ENCODE measurements around the gene APC.
"Not testable (repeated sequence)": the region's sequence is repeated elsewhere in the genome, so short reads cannot be mapped to it uniquely, and the experiment has no call there.

APC gene

DNA sequence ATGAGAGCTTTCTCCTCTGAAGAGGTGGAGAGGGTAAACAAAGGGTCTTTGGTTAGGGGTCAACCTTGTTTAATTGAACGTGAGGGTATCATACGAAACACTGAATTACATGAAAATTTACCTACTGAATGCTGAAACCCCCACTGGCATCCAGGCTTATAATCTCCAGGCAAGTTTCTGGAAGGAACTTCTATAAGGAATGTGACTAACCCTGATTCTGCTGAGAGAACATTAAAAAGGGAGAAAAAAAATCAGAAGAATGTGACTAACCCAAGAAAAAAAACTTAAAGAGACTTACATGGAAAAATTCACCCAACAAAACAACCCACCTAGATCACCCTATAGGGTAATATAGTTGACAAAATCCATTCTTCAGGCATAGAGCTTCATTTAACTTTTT, 55.5 kb downstream of the APC start:
- DNase-seq, result no peak

DNA sequence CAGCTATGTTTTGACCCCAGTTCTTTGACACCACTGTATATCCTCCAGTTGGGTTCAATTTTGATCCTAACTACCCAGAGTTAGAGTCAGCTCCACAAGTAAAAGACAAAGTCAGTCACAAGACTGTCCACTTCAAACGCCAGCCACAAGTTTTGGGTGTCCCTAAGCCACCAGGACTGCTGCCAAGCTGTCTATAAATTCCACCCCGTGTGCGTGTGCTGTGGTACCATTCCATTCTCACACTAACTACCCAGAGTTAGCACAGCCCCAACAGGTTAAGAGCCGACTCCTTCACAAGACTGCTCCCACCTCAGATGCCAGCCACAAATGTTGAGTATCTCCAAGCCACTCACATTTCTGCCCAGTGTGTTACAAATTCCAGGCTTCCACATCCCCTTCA, 56.7 kb downstream of the APC start:
- DNase-seq, result no peak

- DNase-seq, result no peak
Observed at GRCh38 chr5:112795342-112795741, 57.7 kb downstream of the APC start.

DNA sequence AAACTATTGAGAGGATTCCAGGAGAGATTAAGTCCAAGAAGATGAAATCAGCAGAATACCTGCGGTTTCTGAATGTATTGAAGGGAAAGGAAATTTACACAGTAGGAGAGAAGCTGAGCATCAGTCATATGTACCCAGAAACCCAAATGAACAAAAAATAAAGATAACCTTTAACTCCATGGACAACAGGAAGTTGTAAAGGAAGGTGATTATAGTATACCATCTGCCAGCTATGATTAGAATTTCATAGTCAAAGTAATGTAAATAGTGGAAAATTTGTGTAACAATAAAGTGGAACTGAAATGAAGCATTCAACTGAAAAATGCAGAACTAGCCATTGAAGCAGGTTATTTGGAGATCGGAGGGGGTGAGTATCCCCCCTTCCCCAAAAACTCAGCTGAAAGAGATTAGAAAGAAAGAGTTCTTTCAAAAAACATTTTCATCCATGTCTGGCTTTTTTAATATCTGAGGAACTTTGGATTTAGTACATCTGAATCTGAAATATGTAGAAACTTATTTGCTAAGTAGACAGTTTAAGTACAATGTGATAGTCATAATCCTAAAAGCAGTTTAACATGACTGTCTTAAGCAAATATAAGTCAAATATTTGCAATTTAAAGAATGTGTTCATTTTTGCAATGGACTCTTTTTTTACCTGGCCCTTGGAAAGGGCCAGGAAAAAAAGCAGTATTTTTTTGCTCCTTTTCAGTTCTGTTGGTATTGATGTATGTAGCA, 58.4 kb downstream of the APC start:
- DNase-seq, result no peak

DNA sequence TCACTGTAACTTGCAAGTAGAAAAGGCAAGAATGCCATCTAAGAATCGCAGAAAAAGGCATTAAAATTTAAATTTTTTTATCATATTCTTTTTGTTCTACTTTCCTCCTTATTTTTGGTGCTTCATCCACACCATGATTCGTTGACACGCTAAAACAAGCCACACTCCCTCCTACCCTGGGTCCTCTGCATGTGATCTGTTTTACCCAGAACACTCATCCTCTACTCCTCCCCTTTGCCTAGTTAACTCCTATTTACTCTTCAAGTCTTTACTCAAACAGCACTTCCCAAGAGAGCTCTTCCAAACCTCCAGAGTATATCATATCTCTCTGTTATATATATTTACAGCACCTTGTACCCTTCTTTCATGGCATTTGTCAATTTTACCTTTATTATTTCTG, 62.0 kb downstream of the APC start:
- no peak for DNase-seq

DNA sequence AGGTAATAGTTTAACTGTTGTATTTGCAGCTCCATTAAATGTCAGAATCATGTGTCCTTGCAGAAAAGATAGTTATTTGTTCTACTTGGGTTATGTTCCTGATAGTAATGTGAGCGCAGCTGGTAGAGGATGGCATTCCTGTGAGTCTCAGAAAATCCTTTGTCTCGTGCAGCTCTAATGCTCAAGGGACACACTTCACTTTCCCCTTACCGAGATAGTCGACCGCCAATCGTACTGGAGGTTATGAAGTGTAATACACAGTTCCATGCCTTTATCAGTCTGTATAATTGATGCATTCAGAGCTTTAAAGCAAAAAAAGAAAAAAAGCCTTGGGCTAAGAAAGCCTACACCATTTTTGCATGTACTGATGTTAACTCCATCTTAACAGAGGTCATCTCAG, 63.2 kb downstream of the APC start:
- DNase-seq, result no peak

DNA sequence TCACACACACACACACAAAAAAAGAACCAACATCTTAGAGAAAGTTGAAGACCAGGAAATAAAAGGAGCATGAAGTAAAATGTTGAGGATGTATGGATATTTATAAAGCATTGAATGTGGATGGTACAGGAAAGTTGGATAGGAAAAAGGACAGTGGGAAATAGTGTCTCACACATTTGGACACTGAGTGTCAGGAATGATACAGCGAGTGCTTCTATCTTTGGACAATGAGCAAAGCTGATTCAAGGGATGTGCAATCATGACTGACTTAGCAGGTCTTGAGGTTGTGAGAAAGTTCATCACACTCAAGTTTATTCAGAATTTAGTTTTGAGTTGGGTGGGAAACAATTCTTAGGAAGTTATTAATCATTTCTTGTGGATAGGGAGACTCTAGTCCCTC, 73.3 kb downstream of the APC start:
- DNase-seq, result no peak

- DNase-seq, result no peak
Observed at GRCh38 chr5:112812549-112812948, 74.9 kb downstream of the APC start.

GRCh38 chr5:112820246-112820645, 82.6 kb downstream of the APC start:
- no peak for DNase-seq

- DNase-seq, result no peak
Observed at GRCh38 chr5:112822456-112822855, 84.8 kb downstream of the APC start.

DNA sequence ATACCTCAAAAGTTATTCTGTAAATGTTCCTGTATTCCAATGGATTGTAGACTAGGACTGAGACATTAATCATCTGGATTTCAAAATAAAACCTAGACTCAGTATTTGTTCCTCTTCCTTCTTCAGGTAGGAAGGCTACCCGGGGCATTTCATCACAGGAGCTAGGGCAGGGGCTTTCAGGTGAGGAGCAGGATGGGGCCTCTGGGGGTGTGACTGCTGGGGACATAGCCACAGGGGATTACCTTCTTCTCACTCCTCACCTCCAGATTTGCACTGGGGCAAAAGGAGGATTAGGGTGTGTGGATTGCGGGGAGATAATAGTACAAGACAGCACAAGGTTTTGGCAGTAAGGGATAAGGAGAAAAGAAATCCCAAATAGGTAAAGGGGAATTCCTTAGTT, 85.5 kb downstream of the APC start:
- no peak for DNase-seq

GRCh38 chr5:112823656-112824055, 86.0 kb downstream of the APC start:
- no peak for DNase-seq

DNA sequence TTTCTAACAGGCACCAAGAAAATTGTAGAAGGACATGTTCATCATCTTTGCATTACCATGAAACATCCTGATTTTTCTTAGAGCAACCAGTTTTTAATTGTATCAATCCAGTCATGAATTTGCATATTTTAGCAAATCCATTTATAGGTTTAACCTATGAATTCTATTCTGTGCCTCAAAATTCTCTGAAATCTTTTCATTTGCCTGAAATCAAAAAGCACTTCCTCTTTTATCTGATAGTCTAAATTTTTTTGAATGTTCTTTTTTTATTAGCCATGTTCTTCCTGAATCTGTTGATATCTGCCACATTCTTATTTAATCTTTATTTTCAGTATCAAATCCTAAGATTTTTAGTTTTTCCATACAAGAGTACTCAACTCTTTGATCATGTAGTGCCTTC, 86.5 kb downstream of the APC start:
- no peak for DNase-seq

- no peak for DNase-seq
Observed at GRCh38 chr5:112830378-112830777, 92.7 kb downstream of the APC start.

DNA sequence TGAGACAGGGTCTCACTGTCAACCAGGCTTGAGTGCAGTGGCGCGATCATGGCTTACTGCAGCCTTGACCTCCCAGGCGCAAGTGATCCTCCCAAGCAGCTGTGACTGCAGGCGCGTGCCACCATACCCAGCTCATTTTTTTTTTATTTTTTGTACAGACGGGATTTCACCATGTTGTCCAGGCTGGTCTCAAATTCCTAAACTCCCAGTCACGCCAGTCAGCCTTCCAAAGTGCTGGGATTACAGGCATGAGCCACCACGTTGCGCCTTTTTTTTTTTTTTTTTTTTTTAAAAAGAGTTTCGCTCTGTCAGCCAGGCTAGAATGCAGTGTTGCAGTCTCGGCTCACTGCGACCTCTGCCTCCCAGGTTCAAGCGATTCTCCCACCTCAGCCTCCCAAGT, 96.3 kb downstream of the APC start:
- no peak for DNase-seq

DNA sequence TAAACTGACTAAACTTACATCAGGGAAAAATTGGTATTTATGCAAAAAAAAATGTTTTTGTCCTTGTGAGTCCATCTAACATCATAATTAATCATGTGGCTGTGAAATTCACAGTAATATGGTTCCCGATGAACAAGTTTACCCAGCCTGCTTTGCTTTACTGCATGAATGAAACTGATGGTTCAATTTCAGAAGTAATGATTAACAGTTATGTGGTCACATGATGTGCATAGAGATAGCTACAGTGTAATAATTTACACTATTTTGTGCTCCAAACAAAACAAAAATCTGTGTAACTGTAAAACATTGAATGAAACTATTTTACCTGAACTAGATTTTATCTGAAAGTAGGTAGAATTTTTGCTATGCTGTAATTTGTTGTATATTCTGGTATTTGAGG, 106.8 kb downstream of the APC start:
- no peak for DNase-seq

DNA sequence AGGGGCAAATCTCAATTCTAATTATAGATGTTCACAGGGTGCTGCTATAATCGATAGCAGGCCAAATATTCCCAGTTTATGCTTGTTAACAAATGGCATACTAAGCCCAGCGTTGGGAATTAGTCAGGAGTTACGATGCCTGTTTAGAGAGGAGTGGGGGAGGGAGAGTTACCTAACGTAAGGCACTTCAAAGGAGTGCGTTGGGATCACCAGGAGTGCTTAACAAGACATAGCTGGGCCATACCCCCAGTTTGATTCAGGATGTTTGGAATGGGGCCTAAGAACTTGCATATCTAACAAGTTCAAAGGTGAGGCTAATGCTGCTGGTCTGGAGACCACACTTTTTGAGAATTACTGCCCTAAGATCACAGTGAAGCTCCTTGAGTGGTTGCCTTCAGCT, 108.9 kb downstream of the APC start:
- no peak for DNase-seq

- DNase-seq, result no peak
Observed at GRCh38 chr5:112847306-112847705, 109.6 kb downstream of the APC start.

DNA sequence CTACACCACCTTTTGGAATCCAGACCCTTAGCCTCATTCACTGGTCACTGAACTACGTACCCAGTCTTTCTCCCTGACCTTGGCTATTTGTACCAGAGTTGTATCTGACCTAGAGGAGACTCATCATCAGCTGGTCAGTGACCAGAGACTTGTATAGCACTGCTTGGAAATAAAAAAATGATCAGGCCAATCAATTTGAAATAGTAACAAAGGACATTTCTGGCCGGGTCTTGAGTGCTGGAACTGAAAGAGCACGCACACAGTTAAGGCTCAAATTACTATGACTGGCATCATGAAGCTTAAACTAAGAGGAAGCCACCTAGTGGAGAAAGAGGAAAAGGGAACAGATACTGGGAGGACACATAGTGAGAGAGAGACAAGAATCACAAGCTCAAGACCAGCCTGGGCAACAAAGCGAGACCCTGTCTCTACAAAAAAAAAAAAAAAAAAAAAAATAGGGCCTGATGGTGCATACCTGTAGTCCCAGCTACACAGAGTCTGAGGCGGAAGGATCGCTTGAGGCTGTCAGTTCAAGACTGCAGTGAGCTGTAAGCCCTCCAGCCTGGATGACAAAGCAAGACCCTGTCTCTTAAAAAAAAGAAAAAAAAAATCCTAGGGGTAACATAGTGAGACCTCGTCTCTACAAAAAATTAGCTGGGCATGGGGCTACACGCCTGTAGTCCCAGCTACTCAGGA, 110.6 kb downstream of the APC start:
- peak; percentile 55 for DNase-seq

GRCh38 chr5:112849912-112850311, 112.2 kb downstream of the APC start:
- DNase-seq, result no peak

DNA sequence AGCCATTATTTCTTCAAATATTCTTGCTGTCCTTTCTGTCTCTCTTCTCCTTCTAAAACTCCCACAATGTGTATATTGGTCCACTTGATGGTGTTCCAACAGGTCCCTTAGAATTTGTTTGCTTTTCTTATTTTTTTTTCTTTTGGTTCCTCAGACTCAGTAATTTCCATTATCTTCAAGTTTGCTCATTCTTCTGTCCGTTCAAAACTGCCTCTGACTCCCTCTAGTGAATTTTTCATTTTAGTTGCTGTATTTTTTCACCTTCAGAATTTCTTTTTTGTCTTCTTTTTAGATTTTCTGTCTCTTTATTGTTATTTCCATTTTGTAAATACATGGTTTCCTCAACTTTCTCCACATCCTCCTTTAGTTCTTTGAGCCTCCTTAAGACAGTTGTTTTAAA, 117.0 kb downstream of the APC start:
- DNase-seq, result no peak

DNA sequence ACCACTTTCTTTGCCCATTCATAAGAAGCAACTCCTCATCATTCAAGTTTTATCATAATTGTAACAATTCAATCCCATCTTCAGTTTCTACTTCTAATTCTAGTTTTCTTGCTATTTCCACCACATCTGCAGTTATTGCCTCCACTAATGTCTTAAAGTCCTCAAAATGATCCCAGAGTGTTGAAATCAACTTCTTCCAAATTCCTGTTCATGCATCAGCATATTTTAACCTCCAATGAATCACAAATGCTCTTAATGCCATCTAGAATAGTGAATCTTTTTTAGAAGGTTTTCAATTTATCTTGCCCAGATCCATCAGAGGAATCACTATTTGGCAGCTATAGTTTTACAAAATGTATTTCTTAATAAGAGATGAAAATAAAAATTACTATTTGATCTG, 120.2 kb downstream of the APC start:
- DNase-seq, result no peak

DNA sequence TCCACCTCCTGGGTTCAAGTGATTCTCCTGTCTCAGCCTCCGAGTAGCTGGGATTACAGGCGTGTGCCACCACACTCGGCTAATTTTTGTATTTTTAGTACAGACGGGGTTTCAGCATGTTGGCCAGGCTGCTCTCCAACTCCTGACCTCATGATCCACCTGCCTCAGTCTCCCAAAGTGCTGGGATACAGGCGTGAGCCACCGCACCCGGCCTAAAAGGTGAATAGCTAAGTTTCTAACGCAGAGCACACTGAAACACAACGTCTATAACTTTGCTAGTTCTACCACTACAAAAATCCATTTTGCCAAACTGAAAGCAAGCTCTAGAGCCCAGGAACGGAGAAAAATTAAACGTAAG, 122.9 kb downstream of the APC start:
- DNase-seq, result not testable (repeated sequence)

DNA sequence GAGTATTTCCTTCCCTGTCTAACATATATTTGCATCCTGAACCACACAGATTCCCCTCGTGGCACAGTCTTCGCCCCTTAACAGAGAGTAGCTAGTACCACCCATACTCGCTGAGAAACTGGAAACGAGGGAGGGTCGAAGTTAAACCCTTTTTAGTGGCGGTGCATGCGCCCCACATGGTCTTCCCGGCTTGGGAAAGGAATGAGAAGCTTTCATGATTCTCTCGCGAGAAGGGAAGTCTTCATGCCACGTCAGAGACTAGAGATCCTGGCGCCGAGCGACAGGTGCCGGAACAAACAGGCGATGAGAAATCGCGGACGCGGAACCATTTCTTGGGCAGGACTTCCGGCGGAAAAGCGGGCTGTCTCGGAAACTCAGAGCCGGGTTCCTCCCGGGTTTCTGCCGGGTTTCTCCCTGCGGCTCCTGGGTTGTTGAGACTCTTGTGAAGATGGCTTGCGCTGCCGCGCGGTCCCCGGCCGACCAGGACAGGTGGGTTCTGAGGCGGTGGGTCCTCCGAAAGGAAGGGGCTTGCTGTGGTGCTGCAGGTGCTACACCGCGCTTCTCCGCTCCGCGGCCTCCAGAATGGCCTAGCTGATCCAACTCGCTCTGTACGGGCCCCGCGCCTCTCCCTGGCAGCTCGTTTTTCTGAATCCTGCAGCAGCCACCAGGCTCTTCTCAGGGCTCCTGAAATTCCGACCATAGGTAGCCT, 123.4 kb downstream of the APC start, which contains the start of gene SRP19:
SRP19 (plus strand) TSS at position 359 of the 709 bp plus-strand sequence; CDS start at position 449, 90 bp downstream.
- peak; percentile 95 for DNase-seq

Measured in NCI-H345 (cell line).